CD4-positive, alpha-beta T cell treated with Interleukin-6 at 100 ng/mL for 8 hours (primary cell): ENCODE measurements around the gene SLC9C2.

Experiments
- DNase-seq: peaks from one replicate; pipeline ENCODE4 v3.0.0-alpha.2; 2020; ENCODE audit warnings: mixed read lengths, low spot score

Gene SLC9C2

GRCh38 chr1:173451981-173452380, 150.9 kb downstream of the SLC9C2 start:
- DNase-seq, result no peak
